DMS53 treated with DMSO at 0.1 percent for 48 hours (cell line): ENCODE measurements around the gene CPSF7.
"Not testable (repeated sequence)": the region's sequence is repeated elsewhere in the genome, so short reads cannot be mapped to it uniquely, and the experiment has no call there.

Experiments used
- DNase-seq: peaks from one replicate; lab custom pipeline; 2025; ENCODE audit not compliant: unreplicated experiment; lab: John Stamatoyannopoulos, UW

CPSF7 gene

GRCh38 chr11:61384271-61385242 lies 45.2 kb downstream of the CPSF7 start:
- DNase-seq = peak; percentile 5

GRCh38 chr11:61383859-61384258 lies 45.9 kb downstream of the CPSF7 start:
- DNase-seq = not testable (repeated sequence)

DNA sequence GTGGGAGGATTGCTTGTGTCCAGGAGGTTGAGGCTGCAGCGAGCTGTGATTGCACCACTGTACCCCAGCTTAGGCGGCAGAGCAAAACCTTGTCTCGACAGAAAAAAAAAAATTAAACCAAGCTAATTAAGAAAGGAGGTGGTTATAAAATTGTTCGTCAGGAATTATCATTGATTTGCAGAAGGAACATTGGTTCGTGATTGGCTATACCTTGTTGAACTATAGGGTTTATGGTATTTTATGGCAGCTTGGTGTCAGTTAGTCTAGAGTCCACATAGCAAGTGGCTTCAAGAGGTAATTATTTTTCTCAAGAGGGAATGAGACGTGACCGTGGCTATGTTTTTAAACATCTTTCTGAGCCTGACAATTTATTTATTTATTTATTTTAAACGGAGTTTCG lies 48.9 kb downstream of the CPSF7 start:
- no peak for DNase-seq

DNA sequence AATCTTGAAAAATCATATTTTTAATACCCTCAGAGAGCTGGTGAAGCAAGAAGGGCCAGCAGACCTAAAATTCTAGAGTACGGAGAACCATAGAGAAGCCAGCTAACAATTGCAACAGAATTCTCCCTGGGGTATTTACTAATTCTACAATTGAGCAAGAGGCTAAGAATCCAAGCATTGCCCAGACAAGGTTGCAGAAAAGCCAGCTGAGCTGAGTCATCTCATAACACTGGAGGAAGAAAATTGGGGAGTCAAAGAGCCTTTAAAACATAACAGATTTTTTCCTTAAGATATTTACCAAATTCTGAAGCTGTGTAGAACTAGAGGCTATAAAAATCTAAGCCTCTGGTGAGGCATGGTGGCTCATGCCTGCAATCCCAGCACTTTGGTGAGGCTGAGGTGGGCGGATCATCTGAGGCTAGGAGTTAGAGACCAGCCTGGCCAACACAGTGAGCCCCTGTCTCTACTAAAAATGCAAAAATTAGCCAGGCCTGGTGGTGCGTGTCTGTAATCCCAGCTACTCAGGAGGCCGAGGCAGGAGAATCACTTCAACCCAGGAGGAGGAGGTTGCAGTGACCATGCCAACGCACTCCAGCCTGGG lies 51.0 kb downstream of the CPSF7 start:
- DNase-seq = no peak

- DNase-seq = no peak
Observed at GRCh38 chr11:61377461-61378160, 52.2 kb downstream of the CPSF7 start.

DNA sequence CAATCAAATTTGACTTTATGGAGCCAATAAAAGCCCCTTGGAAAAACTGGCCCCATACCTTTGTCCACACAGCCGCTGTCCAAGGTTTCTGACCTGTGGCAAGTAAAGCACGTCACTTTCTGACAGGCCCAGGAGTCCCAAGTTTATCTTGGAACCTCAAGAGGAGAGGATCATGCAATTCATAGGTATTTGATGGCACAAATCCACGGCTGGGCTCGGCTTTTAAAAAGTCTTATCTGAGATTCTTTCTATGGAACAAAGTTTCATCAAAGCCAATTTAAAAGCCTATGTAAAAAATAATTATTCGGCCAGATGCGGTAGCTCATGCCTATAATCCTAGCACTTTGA lies 54.0 kb downstream of the CPSF7 start:
- DNase-seq = no peak

DNA sequence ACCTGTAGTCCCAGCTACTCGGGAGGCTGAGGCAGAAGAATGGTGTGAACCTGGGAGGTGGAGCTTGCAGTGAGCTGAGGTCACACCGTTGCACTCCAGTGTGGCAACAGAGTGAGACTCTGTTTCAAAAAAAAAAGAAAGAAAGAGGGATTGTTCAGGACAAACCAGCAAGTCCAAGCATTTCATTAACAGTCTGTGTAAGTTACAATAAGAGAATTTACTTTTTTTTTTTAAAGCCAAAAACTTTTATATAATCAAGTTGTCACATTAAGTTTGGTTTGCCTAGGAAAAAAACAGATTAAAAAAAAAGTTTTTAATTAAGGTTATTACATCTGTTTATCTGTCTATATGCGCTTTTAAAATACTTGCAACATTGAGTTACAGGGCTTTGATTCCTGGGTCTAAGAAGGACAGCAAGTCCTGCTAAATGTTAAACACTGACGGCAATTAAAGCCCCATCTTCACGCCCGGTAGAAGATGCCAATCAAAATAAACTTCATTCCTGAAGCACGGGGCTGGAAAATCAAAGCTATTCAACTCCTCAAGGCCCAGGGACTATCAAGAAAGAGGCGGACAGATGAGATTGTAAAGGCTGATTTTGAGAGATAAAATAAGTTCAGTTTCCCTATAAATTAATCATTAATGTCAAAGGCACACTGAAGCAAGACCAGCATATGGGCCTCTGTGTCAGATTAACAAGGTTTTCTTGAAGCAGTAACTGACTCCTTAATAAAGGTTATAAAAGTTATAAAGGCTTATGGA lies 56.9 kb downstream of the CPSF7 start:
- no peak for DNase-seq

- DNase-seq = no peak
Observed at GRCh38 chr11:61370349-61371005, 59.3 kb downstream of the CPSF7 start.

DNA sequence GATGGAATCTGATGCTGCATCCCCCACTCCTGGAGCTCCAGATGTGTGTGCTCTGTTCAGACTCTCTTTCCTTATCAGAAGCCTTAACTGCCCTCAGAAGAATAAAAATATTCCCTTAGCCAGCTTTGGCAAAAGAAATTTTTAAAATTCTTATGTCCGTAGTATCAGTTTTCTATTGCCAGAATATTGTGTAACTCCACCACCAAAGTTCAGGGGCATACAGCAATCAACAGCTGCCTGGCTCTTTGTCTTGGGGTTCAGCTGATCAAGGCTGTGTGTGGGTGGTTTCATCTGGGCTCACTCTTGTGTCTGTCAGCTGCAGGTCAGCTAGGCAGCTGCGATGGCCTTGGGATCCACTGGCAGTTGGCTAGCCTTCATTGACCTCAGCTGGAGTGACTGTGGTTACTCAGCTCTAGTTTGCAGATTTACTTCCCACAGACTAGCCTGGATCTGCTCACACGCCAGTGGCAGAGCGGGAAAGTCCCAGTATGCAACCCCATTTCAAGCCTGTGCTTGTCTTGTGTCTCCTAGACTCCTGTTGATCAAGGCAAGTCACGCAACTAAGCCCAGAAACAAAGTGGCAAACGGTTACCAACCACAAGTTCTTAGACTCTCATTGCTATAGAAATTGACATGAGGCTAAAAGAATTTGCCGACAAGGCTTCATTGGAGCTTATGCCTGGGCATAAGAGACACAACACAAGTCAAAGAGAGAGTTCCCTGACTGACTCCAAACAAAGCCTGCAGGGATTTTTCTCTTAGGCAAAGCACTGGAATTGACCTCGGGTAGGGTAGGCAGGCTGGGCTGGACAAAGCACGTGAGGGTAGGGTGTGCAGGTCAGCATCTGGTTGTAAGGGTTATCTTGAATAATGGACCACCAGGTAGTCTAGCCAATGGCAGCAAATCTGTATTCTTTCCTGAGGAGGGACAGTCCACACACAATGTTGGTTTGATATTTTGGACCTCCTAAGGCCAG lies 60.1 kb downstream of the CPSF7 start:
- DNase-seq = no peak

DNA sequence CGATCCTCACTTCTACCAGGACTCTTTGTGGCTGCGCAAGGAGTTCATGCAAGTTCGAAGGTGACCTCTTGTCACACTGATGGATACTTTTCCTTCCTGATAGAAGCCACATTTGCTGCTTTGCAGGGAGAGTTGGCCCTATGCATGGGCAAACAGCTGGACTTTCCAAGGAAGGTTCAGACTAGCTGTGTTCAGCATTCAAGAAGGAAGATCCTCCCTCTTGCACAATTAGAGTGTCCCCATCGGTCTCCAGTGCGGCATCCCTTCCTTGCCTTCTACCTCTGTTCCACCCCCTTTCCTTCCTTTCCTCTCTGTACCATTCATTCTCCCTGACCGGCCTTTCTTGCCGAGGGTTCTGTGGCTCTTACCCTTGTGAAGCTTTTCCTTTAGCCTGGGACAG lies 61.1 kb downstream of the CPSF7 start:
- DNase-seq = no peak

GRCh38 chr11:61367406-61367805 lies 62.4 kb downstream of the CPSF7 start:
- no peak for DNase-seq

DNA sequence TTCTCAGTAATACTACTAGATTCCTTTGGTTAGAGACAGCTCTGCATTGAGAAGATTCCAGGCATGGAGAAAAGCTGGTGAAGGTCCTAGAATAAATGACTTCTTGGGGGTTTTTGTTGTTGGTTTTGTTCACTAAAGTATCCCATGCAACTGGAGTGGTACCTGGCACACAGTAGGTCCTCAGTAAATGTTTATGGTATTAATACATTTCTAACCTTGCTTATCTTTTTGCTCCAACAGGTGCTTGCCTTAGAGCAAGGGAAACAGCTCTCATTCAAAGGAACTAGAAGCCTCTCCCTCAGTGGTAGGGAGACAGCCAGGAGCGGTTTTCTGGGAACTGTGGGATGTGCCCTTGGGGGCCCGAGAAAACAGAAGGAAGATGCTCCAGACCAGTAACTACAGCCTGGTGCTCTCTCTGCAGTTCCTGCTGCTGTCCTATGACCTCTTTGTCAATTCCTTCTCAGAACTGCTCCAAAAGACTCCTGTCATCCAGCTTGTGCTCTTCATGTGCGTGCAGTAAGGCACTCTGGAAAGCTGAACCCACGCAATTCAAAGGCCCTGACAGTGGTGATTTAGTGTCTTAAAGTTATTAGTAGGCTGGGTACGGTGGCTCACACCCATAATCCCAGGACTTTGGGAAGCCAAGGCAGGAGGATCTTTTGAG lies 65.6 kb downstream of the CPSF7 start:
- no peak for DNase-seq

- DNase-seq = peak; percentile 56
Observed at GRCh38 chr11:61362542-61362875, 67.3 kb downstream of the CPSF7 start.

DNA sequence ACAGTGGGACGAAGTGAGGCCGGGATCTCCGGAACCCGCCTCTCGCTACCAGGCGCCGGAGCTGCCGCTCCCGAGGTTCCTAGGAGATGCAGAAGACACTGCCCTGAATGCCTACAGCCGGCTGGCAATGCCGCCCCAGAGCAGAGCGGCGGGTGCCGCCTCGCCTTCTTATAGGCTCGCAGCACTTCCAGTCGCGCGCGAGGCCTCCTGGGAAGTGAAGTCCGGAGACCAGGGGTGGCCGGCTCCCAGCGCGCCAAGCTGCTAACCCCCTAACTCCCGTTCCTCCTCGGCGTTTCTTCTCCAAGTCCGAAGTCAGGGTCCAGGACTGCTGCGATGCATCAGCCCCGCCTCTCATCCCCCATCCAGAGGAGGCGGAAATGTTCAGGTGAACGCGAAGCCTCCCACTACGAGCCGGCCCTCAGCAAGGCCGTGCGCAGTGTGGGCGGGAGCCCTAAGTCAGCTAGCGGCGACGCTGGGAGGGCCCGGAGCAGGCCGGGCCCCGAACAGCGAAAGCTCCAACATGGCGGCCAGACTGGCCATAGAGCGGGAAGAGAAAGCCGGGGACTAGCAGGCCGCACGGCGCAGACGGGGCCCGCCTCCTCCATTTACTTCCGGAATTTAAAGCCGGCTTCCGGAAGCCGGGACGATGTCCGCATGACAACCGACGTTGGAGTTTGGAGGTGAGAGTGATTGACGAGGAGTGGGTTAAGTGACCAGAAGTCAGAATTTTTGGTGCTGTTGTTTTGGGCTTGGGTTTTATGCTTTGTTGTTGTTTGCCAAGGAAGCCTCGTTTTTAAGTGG lies 67.8 kb downstream of the CPSF7 start, which contains the start of the genes CYB561A3 and TMEM138:
TSS of gene CYB561A3 (minus strand) at position 142 of the 801 bp plus-strand sequence. CDS start 5,169 bp downstream, outside the sequence.
TSS of gene TMEM138 (plus strand) at position 634 of the 801 bp plus-strand sequence. CDS start 2,017 bp downstream, outside the sequence.
- peak; percentile 95 for DNase-seq

GRCh38 chr11:61361237-61361740 lies 68.5 kb downstream of the CPSF7 start:
- no peak for DNase-seq

- DNase-seq = no peak
Observed at GRCh38 chr11:61359516-61359915, 70.3 kb downstream of the CPSF7 start.

- no peak for DNase-seq
Observed at GRCh38 chr11:61358566-61358965, 71.2 kb downstream of the CPSF7 start.

DNA sequence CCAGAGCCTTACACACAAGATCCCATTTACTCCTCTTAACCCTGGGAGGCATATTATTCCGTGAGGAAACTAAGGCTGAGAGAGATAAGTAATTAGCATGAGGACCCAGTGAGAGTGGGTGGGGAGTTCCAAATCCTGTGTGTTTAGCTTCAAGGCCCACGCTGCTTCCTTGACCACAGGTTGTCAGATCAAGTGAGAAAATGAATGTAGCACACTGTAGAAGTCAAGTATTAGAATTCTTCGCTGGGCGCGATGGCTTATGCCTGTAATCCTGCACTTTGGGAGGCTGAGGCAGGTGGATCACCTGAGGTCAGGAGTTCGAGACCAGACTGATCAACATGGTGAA lies 71.9 kb downstream of the CPSF7 start:
- no peak for DNase-seq
